DND-41 (cell line): ENCODE measurements around the gene PNKD.

Experiments used
- EZH2 ChIP-seq: IDR thresholded peaks from 3 replicates; pipeline ENCODE4 v1.6.1; 2012; ENCODE audit warnings: borderline replicate concordance, low read depth, mild to moderate bottlenecking, moderate library complexity, low read length, inconsistent platforms; ENCODE audit not compliant: severe bottlenecking
- TF ChIP-seq, protein P1 (sequence below): IDR thresholded peaks from 2 replicates; pipeline ENCODE4 v1.5.1; 2012; ENCODE audit warnings: borderline replicate concordance, low read length, moderate library complexity, mild to moderate bottlenecking; ENCODE audit not compliant: poor library complexity, severe bottlenecking; ENCODE audit errors: extremely low read depth

DNA sequence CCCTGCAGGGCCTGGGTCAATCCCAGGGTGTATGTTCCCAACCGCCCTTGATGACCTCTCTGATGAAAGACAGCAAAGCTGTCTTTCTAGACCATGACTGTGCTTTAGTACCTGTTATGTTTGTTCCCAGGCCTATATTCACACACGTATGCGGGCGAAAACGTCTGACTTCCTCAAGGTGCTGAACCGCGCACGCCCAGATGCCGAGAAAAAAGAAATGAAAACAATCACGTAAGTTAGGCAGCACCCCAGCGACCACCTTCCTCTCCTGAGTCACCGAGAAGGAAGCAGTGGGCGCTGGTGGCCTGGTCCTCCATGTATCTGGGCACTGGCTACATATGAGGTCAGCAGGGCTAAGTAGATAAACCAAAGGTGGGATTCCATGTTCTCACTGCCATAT, 20.6 kb upstream of the PNKD start:
- TF ChIP-seq EZH2, result no peak
- TF ChIP-seq, protein P1, sequence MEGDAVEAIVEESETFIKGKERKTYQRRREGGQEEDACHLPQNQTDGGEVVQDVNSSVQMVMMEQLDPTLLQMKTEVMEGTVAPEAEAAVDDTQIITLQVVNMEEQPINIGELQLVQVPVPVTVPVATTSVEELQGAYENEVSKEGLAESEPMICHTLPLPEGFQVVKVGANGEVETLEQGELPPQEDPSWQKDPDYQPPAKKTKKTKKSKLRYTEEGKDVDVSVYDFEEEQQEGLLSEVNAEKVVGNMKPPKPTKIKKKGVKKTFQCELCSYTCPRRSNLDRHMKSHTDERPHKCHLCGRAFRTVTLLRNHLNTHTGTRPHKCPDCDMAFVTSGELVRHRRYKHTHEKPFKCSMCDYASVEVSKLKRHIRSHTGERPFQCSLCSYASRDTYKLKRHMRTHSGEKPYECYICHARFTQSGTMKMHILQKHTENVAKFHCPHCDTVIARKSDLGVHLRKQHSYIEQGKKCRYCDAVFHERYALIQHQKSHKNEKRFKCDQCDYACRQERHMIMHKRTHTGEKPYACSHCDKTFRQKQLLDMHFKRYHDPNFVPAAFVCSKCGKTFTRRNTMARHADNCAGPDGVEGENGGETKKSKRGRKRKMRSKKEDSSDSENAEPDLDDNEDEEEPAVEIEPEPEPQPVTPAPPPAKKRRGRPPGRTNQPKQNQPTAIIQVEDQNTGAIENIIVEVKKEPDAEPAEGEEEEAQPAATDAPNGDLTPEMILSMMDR, result no peak
